ENCODE data around the gene RUFY1. TPM values are rescaled to one million over a fixed set of nuclear protein-coding genes. Genes with fewer than 3 reads are reported as not detected.
"Not testable (repeated sequence)": the region's sequence is repeated elsewhere in the genome, so short reads cannot be mapped to it uniquely, and the experiment has no call there.

RUFY1 gene
- total RNA-seq, 1 donor from 2014 or later = 71.2 TPM

- Mint-ChIP-seq H3K36me3 (ENCODE audit: insufficient read depth) (peaks cover 11% of the 10 kb centered on the region), H3K27ac (no peak overlapping the region), H3K27me3 (no peaks in the 10 kb centered on the region), H3K4me3 (ENCODE audit: low read depth) (no peak overlapping the region), H3K9me3 (ENCODE audit: low read depth) (no peaks in the 10 kb centered on the region), H3K4me1 (ENCODE audit: low read depth) (peaks cover 5% of the 10 kb centered on the region)
- TF ChIP-seq CTCF (IDR thresholded peaks at IDR 0.05; ENCODE audit: unreplicated experiment) = no peak
- no peak for DNase-seq (ENCODE audit: low spot score, unreplicated experiment)
Observed at GRCh38 chr5:179554981-179555380, 4.6 kb downstream of the RUFY1 start.

- not testable (repeated sequence) for H3K27me3 Mint-ChIP-seq; DNase-seq (ENCODE audit: low spot score, unreplicated experiment); H3K9me3 Mint-ChIP-seq (ENCODE audit: low read depth); H3K4me1 Mint-ChIP-seq (ENCODE audit: low read depth)
- H3K27ac Mint-ChIP-seq = peak overlapping the region; percentile 84
- H3K4me3 Mint-ChIP-seq (ENCODE audit: low read depth) = peak overlapping the region; percentile 82
- H3K36me3 Mint-ChIP-seq (ENCODE audit: insufficient read depth) = peaks cover 19% of the 10 kb centered on the region
Observed at GRCh38 chr5:179558261-179558799, 8.0 kb downstream of the RUFY1 start.

GRCh38 chr5:179558932-179559283, 8.6 kb downstream of the RUFY1 start:
- H3K27me3 Mint-ChIP-seq = no peaks in the 10 kb centered on the region
- peak overlapping the region; percentile 82 for H3K4me3 Mint-ChIP-seq (ENCODE audit: low read depth)
- peak; percentile 33 for DNase-seq (ENCODE audit: low spot score, unreplicated experiment)
- peak overlapping the region; percentile 97 for H3K27ac Mint-ChIP-seq
- peaks cover 2% of the 10 kb centered on the region for H3K4me1 Mint-ChIP-seq (ENCODE audit: low read depth)
- H3K36me3 Mint-ChIP-seq (ENCODE audit: insufficient read depth) = peaks cover 20% of the 10 kb centered on the region
- H3K9me3 Mint-ChIP-seq (ENCODE audit: low read depth) = no peaks in the 10 kb centered on the region
- TF ChIP-seq CTCF (IDR thresholded peaks at IDR 0.05; ENCODE audit: unreplicated experiment) = no peak

- Mint-ChIP-seq H3K27ac (peak overlapping the region; percentile 97), H3K27me3 (no peaks in the 10 kb centered on the region), H3K4me3 (ENCODE audit: low read depth) (peak overlapping the region; percentile 82), H3K9me3 (ENCODE audit: low read depth) (no peaks in the 10 kb centered on the region), H3K36me3 (ENCODE audit: insufficient read depth) (peaks cover 20% of the 10 kb centered on the region), H3K4me1 (ENCODE audit: low read depth) (peaks cover 2% of the 10 kb centered on the region)
- no peak for TF ChIP-seq CTCF (IDR thresholded peaks at IDR 0.05; ENCODE audit: unreplicated experiment)
- peak; percentile 91 for DNase-seq (ENCODE audit: low spot score, unreplicated experiment)
Observed at GRCh38 chr5:179559284-179560252, 9.2 kb downstream of the RUFY1 start.

GRCh38 chr5:179564526-179564925, 14.2 kb downstream of the RUFY1 start:
- no peak for DNase-seq (ENCODE audit: low spot score, unreplicated experiment)
- Mint-ChIP-seq H3K4me1 (ENCODE audit: low read depth) (peaks cover 2% of the 10 kb centered on the region), H3K27ac (no peak overlapping the region), H3K4me3 (ENCODE audit: low read depth) (no peak overlapping the region), H3K36me3 (ENCODE audit: insufficient read depth) (peaks cover 29% of the 10 kb centered on the region), H3K27me3 (no peaks in the 10 kb centered on the region), H3K9me3 (ENCODE audit: low read depth) (no peaks in the 10 kb centered on the region)
- TF ChIP-seq CTCF (IDR thresholded peaks at IDR 0.05; ENCODE audit: unreplicated experiment) = no peak
